H9 (cell line): ENCODE data around the gene TRMT44. TPM values are rescaled to one million over a fixed set of nuclear protein-coding genes. Genes with fewer than 3 reads are reported as not detected.

Experiments used
- DNase-seq: peaks from one replicate; pipeline ENCODE4 v3.0.0-alpha.2; 2017
- H2AFZ ChIP-seq: one replicate; pipeline ENCODE4 v1.6.1; 2013; ENCODE audit warnings: mild to moderate bottlenecking, low read length, control low read depth, moderate library complexity
- H2AK5ac ChIP-seq: 2 replicates; pipeline ENCODE4 v1.6.1; 2013; ENCODE audit warnings: low read length, control low read depth, mixed read lengths; ENCODE audit not compliant: insufficient read length
- H2BK120ac ChIP-seq: one replicate; pipeline ENCODE4 v1.6.1; 2013; ENCODE audit warnings: low read depth, mild to moderate bottlenecking, low read length, control low read depth, inconsistent platforms; ENCODE audit not compliant: poor library complexity, severe bottlenecking
- H2BK12ac ChIP-seq: 2 replicates; pipeline ENCODE4 v1.6.1; 2013; ENCODE audit warnings: low read length, control low read depth, mixed read lengths, low read depth; ENCODE audit not compliant: insufficient read length
- H2BK15ac ChIP-seq: 2 replicates; pipeline ENCODE4 v1.6.1; 2013; ENCODE audit warnings: low read depth, low read length, control low read depth
- H2BK20ac ChIP-seq: one replicate; pipeline ENCODE4 v1.6.1; 2013; ENCODE audit warnings: low read depth, mild to moderate bottlenecking, low read length, control low read depth, inconsistent platforms; ENCODE audit not compliant: poor library complexity, severe bottlenecking
- H2BK5ac ChIP-seq: 2 replicates; pipeline ENCODE4 v1.6.1; 2013; ENCODE audit warnings: low read length, control low read depth, mixed read lengths; ENCODE audit not compliant: insufficient read length
- H3K14ac ChIP-seq: 2 replicates; pipeline ENCODE4 v1.6.1; 2013; ENCODE audit warnings: low read length, control low read depth; ENCODE audit not compliant: insufficient read depth
- H3K18ac ChIP-seq: 2 replicates; pipeline ENCODE4 v1.6.1; 2013; ENCODE audit warnings: low read depth, mild to moderate bottlenecking, mixed read lengths, low read length, control low read depth; ENCODE audit not compliant: insufficient read length
- H3K23ac ChIP-seq: 2 replicates; pipeline ENCODE4 v1.6.1; 2013; ENCODE audit warnings: low read length, control low read depth, mixed read lengths, low read depth; ENCODE audit not compliant: insufficient read length
- H3K23me2 ChIP-seq: 2 replicates; pipeline ENCODE4 v1.6.1; 2013; ENCODE audit warnings: low read depth, mild to moderate bottlenecking, mixed read lengths, low read length, control low read depth; ENCODE audit not compliant: insufficient read length, poor library complexity, severe bottlenecking
- H3K27ac ChIP-seq: 2 replicates; pipeline ENCODE4 v1.5.1; 2013; ENCODE audit warnings: low read length, control low read depth, mixed read lengths, low read depth; ENCODE audit not compliant: insufficient read length
- H3K27me3 ChIP-seq: 2 replicates; pipeline ENCODE4 v1.6.1; 2013; ENCODE audit warnings: low read length, control low read depth, inconsistent platforms; ENCODE audit not compliant: insufficient read depth
- H3K4ac ChIP-seq: 2 replicates; pipeline ENCODE4 v1.6.1; 2013; ENCODE audit warnings: low read depth, mild to moderate bottlenecking, control low read depth, inconsistent platforms, low read length, moderate library complexity
- H3K4me1 ChIP-seq: 2 replicates; pipeline ENCODE4 v1.6.1; 2013; ENCODE audit warnings: low read length, control low read depth, inconsistent platforms; ENCODE audit not compliant: insufficient read depth
- H3K4me2 ChIP-seq: 2 replicates; pipeline ENCODE4 v1.6.1; 2013; ENCODE audit warnings: low read length, control low read depth, mixed read lengths; ENCODE audit not compliant: insufficient read length, insufficient read depth
- H3K56ac ChIP-seq: 2 replicates; pipeline ENCODE4 v1.6.1; 2013; ENCODE audit warnings: low read depth, mild to moderate bottlenecking, mixed read lengths, low read length, control low read depth; ENCODE audit not compliant: insufficient read length
- H3K79me1 ChIP-seq: 2 replicates; pipeline ENCODE4 v1.6.1; 2013; ENCODE audit warnings: low read depth, mild to moderate bottlenecking, moderate library complexity, low read length, control low read depth, inconsistent platforms; ENCODE audit not compliant: insufficient read depth, poor library complexity, severe bottlenecking
- H3K79me2 ChIP-seq: 2 replicates; pipeline ENCODE4 v1.6.1; 2013; ENCODE audit warnings: low read length, control low read depth, inconsistent platforms; ENCODE audit not compliant: insufficient read depth
- H3K9ac ChIP-seq: 2 replicates; pipeline ENCODE4 v1.6.1; 2013; ENCODE audit warnings: low read length, control low read depth, mixed read lengths; ENCODE audit not compliant: insufficient read length; ENCODE audit errors: extremely low read depth
- H3K9me3 ChIP-seq: one replicate; pipeline ENCODE4 v1.6.1; 2013; ENCODE audit warnings: low read depth, low read length, inconsistent platforms; ENCODE audit not compliant: control insufficient read depth
- H3T11ph ChIP-seq: one replicate; pipeline ENCODE4 v1.6.1; 2013; ENCODE audit warnings: mild to moderate bottlenecking, low read length, control low read depth, inconsistent platforms
- H4K20me1 ChIP-seq: one replicate; pipeline ENCODE4 v1.6.1; 2013; ENCODE audit not compliant: control insufficient read depth, insufficient read length, insufficient read depth
- H4K5ac ChIP-seq: 2 replicates; pipeline ENCODE4 v1.6.1; 2013; ENCODE audit warnings: low read depth, mild to moderate bottlenecking, mixed read lengths, low read length, control low read depth; ENCODE audit not compliant: insufficient read length
- H4K8ac ChIP-seq: replicated peaks from 2 replicates; pipeline ENCODE4 v1.6.1; 2013; ENCODE audit warnings: low read length, control low read depth, mixed read lengths, low read depth; ENCODE audit not compliant: insufficient read length
- H4K91ac ChIP-seq: 2 replicates; pipeline ENCODE4 v1.6.1; 2013; ENCODE audit warnings: low read depth, mild to moderate bottlenecking, moderate library complexity, mixed read lengths, low read length, control low read depth; ENCODE audit not compliant: insufficient read length
- H3K27ac Mint-ChIP-seq, 3 experiments: 2 replicates in 2 of 3; 3 replicates in 1 of 3; pipeline ENCODE4 v1.8.0; 2020 to 2021; ENCODE audit warnings: mixed read lengths in 3 of 3, mild to moderate bottlenecking in 1 of 3, moderate library complexity in 1 of 3
- H3K27me3 Mint-ChIP-seq: 2 replicates; pipeline ENCODE4 v1.8.0; 2021; ENCODE audit warnings: low read depth, mild to moderate bottlenecking, moderate library complexity, mixed read lengths
- H3K36me3 Mint-ChIP-seq, 3 experiments: 2 replicates in 2 of 3; 3 replicates in 1 of 3; pipeline ENCODE4 v1.8.0; 2020 to 2021; ENCODE audit warnings: low read depth in 3 of 3, mixed read lengths in 3 of 3; ENCODE audit not compliant: insufficient read depth in 1 of 3
- H3K4me1 Mint-ChIP-seq, 2 experiments: 2 replicates each; pipeline ENCODE4 v1.8.0; 2020; ENCODE audit warnings: mixed read lengths in 2 of 2
- H3K4me3 Mint-ChIP-seq, 2 experiments: 2 replicates in 1 of 2; 3 replicates in 1 of 2; pipeline ENCODE4 v1.8.0; 2020 to 2021; ENCODE audit warnings: mild to moderate bottlenecking in 2 of 2, mixed read lengths in 2 of 2, moderate library complexity in 1 of 2
- H3K9me3 Mint-ChIP-seq, 2 experiments: 2 replicates in 1 of 2; 3 replicates in 1 of 2; pipeline ENCODE4 v1.8.0; 2020; ENCODE audit warnings: mild to moderate bottlenecking in 2 of 2, mixed read lengths in 2 of 2, moderate library complexity in 1 of 2
- WGBS: extraction: QIAGEN DNeasy Blood & Tissue Kit; methylation state at CpG from one replicate; pipeline ENCODE4 v1.1.7; 2013; ENCODE audit warnings: missing lambda C conversion rate, low lambda C conversion rate, mixed read lengths; ENCODE audit not compliant: insufficient read length; ENCODE audit errors: extremely low coverage; 5-methylcytosine and 5-hydroxymethylcytosine counted together
- total RNA-seq: library from RNA; stranded (reverse); gene quantifications from 2 replicates; pipeline ENCODE4 v1.2.1, GENCODE V29; 2021
- TF ChIP-seq, protein P1 (sequence below): fragments of 200-600 bp; sonication (generic); conservative IDR thresholded peaks from 3 replicates; pipeline ENCODE4 v1.8.0; 2021; ENCODE audit warnings: antibody characterized with exemption, mild to moderate bottlenecking

TRMT44 gene
- total RNA-seq, 1 experiment from 2014 or later: 22.8 TPM

GRCh38 chr4:8395504-8396296 lies 44.9 kb upstream of the TRMT44 start:
- no peak for DNase-seq
- Histone ChIP-seq H3K9ac (no peak overlapping the region), H3K56ac (no peak overlapping the region), H2BK15ac (no peak overlapping the region), H3K4me2 (no peak overlapping the region), H2AK5ac (no peak overlapping the region), H2AFZ (no peak overlapping the region), H2BK120ac (no peak overlapping the region), H2BK5ac (no peak overlapping the region), H2BK12ac (no peak overlapping the region), H3K4ac (no peak overlapping the region), H3K4me1 (peaks cover 3% of the 10 kb centered on the region; the same call in 1 of the 2 replicates), H3K27me3 (no peaks in the 10 kb centered on the region), H3K79me2 (no peaks in the 10 kb centered on the region), H4K20me1 (no peaks in the 10 kb centered on the region), H4K8ac (no peak overlapping the region), H3K14ac (no peak overlapping the region), H3K23me2 (no peaks in the 10 kb centered on the region), H4K91ac (no peak overlapping the region), H3K79me1 (no peaks in the 10 kb centered on the region), H3T11ph (no peak overlapping the region), H4K5ac (no peak overlapping the region), H2BK20ac (no peak overlapping the region), H3K9me3 (no peaks in the 10 kb centered on the region), H3K27ac (no peak overlapping the region), H3K18ac (no peak overlapping the region), H3K23ac (no peak overlapping the region)
- no peak overlapping the region; a peak in 2 of 7 replicates for H3K27ac Mint-ChIP-seq
- TF ChIP-seq, protein P1, sequence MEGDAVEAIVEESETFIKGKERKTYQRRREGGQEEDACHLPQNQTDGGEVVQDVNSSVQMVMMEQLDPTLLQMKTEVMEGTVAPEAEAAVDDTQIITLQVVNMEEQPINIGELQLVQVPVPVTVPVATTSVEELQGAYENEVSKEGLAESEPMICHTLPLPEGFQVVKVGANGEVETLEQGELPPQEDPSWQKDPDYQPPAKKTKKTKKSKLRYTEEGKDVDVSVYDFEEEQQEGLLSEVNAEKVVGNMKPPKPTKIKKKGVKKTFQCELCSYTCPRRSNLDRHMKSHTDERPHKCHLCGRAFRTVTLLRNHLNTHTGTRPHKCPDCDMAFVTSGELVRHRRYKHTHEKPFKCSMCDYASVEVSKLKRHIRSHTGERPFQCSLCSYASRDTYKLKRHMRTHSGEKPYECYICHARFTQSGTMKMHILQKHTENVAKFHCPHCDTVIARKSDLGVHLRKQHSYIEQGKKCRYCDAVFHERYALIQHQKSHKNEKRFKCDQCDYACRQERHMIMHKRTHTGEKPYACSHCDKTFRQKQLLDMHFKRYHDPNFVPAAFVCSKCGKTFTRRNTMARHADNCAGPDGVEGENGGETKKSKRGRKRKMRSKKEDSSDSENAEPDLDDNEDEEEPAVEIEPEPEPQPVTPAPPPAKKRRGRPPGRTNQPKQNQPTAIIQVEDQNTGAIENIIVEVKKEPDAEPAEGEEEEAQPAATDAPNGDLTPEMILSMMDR: no peak
- peaks cover 23 to 28% of the 10 kb centered on the region in 2 experiments for H3K4me1 Mint-ChIP-seq
- no peak overlapping the region for H3K4me3 Mint-ChIP-seq
- no peaks in the 10 kb centered on the region for H3K9me3 Mint-ChIP-seq
- no CpG with 5 or more reads among the region's 12 CpGs for WGBS
- H3K27me3 Mint-ChIP-seq: no peaks in the 10 kb centered on the region
- peaks cover 0 to 10% (median 6%) of the 10 kb centered on the region in 3 experiments; a peak in 4 of 7 replicates for H3K36me3 Mint-ChIP-seq
